Gastroesophageal sphincter (tissue), 4 donors: ENCODE data around the gene NRL. TPM values are rescaled to one million over a fixed set of nuclear protein-coding genes. Genes with fewer than 3 reads are reported as not detected.

Source experiments
- ATAC-seq: fragments of 150-250 bp; one replicate; pipeline ENCODE4 v1.9.1; 2016; ENCODE audit warnings: mild to moderate bottlenecking, moderate library complexity
- H3K27ac ChIP-seq, 4 donors: fragments of 200-600 bp; sonication (generic) in 3 of 4; 1 replicate in 3 of 4; 2 replicates in 1 of 4; pipeline ENCODE4 v1.5.1; 2016 to 2019
- H3K27me3 ChIP-seq: fragments of 200-600 bp; sonication (generic); one replicate; pipeline ENCODE4 v1.5.1; 2019
- H3K36me3 ChIP-seq, 2 donors: fragments of 200-600 bp; sonication (generic); one replicate each; pipeline ENCODE4 v1.5.1; 2019; ENCODE audit warnings: control low read depth in 1 of 2
- H3K4me1 ChIP-seq, 3 donors: fragments of 200-600 bp; sonication (generic); 1 replicate in 2 of 3; 2 replicates in 1 of 3; pipeline ENCODE4 v1.5.1; 2016 to 2019; ENCODE audit warnings: control low read depth in 2 of 3
- H3K4me3 ChIP-seq, 2 donors: fragments of 200-600 bp; sonication (generic); one replicate each; pipeline ENCODE4 v1.5.1; 2019; ENCODE audit warnings: mild to moderate bottlenecking in 1 of 2, moderate library complexity in 1 of 2
- H3K9me3 ChIP-seq, 3 donors: fragments of 200-600 bp; sonication (generic); one replicate each; pipeline ENCODE4 v1.5.1; 2017 to 2019; ENCODE audit warnings: control low read depth in 2 of 3
- EP300 ChIP-seq: sonication (generic); formaldehyde crosslinking; IDR thresholded peaks from one replicate; pipeline ENCODE4 v1.6.1; 2017; ENCODE audit warnings: antibody characterized with exemption, mild to moderate bottlenecking
- POLR2A ChIP-seq, 2 donors: fragments of 450-650 bp; IDR thresholded peaks; one replicate each; pipeline ENCODE4 v1.6.1; 2017; ENCODE audit warnings: antibody characterized with exemption in 2 of 2, mild to moderate bottlenecking in 2 of 2, moderate library complexity in 1 of 2
- POLR2AphosphoS5 ChIP-seq: sonication (generic); formaldehyde crosslinking; IDR thresholded peaks from one replicate; pipeline ENCODE4 v1.6.1; 2017; ENCODE audit warnings: antibody characterized with exemption
- WGBS, 2 donors: methylation state at CpG; one replicate each; pipeline ENCODE4 v1.1.5; 2018; ENCODE audit warnings: low coverage in 1 of 2; 5-methylcytosine and 5-hydroxymethylcytosine counted together
- total RNA-seq, 4 donors: library from RNA; depleted of rRNA; stranded (reverse); fragments of >200 nt; gene quantifications; one replicate each; pipeline ENCODE4 v1.1.0, GENCODE V29; 2016
- TF ChIP-seq, protein P1 (sequence below), 4 experiments: fragments of 200-600 bp in 2 of 4; fragments of 450-650 bp in 2 of 4; sonication (generic) in 1 of 4; IDR thresholded peaks; one replicate each; pipeline ENCODE4 v1.5.1; 2017 to 2019; ENCODE audit warnings: antibody characterized with exemption in 4 of 4, mild to moderate bottlenecking in 2 of 4, moderate library complexity in 2 of 4

NRL gene
- total RNA-seq, 4 donors from 2014 or later = 0.81 to 10.4 (median 5.0) TPM; not detected in 1

GRCh38 chr14:24087004-24087403 is 27.7 kb downstream of the NRL start:
- H3K27ac ChIP-seq = no peak overlapping the region
- H3K27me3 ChIP-seq = no peaks in the 10 kb centered on the region
- no peak overlapping the region for H3K4me3 ChIP-seq
- TF ChIP-seq POLR2AphosphoS5 = no peak
- no peak for TF ChIP-seq POLR2A (IDR thresholded peaks at IDR 0.05)
- no peak for TF ChIP-seq EP300
- TF ChIP-seq, protein P1, sequence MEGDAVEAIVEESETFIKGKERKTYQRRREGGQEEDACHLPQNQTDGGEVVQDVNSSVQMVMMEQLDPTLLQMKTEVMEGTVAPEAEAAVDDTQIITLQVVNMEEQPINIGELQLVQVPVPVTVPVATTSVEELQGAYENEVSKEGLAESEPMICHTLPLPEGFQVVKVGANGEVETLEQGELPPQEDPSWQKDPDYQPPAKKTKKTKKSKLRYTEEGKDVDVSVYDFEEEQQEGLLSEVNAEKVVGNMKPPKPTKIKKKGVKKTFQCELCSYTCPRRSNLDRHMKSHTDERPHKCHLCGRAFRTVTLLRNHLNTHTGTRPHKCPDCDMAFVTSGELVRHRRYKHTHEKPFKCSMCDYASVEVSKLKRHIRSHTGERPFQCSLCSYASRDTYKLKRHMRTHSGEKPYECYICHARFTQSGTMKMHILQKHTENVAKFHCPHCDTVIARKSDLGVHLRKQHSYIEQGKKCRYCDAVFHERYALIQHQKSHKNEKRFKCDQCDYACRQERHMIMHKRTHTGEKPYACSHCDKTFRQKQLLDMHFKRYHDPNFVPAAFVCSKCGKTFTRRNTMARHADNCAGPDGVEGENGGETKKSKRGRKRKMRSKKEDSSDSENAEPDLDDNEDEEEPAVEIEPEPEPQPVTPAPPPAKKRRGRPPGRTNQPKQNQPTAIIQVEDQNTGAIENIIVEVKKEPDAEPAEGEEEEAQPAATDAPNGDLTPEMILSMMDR (IDR thresholded peaks at IDR 0.05) = no peak
- WGBS, 2 donors = 65 to 100% methylated on average over 1 of the region's 1 CpG
- peaks cover 0 to under 1% (median 0%) of the 10 kb centered on the region in 3 donors for H3K4me1 ChIP-seq
- H3K9me3 ChIP-seq = no peaks in the 10 kb centered on the region
- no peaks in the 10 kb centered on the region for H3K36me3 ChIP-seq
- ATAC-seq = no peak

GRCh38 chr14:24086193-24086955 is 28.4 kb downstream of the NRL start:
- no peak overlapping the region for H3K27ac ChIP-seq
- H3K9me3 ChIP-seq = no peaks in the 10 kb centered on the region
- no peak overlapping the region for H3K4me3 ChIP-seq
- TF ChIP-seq EP300 = no peak
- TF ChIP-seq POLR2A (IDR thresholded peaks at IDR 0.05) = no peak
- TF ChIP-seq POLR2AphosphoS5 = no peak
- TF ChIP-seq, protein P1 (IDR thresholded peaks at IDR 0.05) = no peak
- no peak for ATAC-seq
- H3K36me3 ChIP-seq = no peaks in the 10 kb centered on the region
- WGBS, 2 donors = 100% methylated on average over 1 of the region's 3 CpGs; no CpG with 5 or more reads in 1 of the 2 donors
- no peaks in the 10 kb centered on the region for H3K27me3 ChIP-seq
- H3K4me1 ChIP-seq = peaks cover 0 to 7% (median 0%) of the 10 kb centered on the region in 3 donors

DNA sequence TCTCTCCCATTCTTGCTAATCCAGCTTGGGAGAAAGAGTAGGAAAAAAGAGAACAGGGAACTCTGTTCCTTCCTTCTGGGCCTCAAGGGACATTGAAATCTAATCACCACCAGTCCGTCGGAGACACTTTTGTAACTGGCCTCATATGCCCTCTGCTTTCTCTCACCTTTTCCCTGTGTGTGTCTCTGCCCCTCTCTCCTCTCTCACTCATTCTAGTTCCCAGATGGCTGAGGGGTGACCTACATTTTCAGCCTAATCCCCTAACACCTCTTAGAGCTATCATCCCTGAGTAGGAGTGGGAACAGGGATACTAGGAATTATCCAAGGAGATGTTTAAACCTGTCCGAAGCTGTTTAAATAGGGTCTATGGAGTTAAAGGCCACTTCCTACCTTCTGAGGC is 29.5 kb downstream of the NRL start:
- no peak overlapping the region for H3K27ac ChIP-seq
- no peak for ATAC-seq
- TF ChIP-seq EP300 (no peak), POLR2AphosphoS5 (no peak)
- 86 to 93% methylated on average over 3 of the region's 3 CpGs for WGBS, 2 donors
- H3K36me3 ChIP-seq = no peaks in the 10 kb centered on the region
- H3K27me3 ChIP-seq = no peaks in the 10 kb centered on the region
- H3K4me1 ChIP-seq = peaks cover 0 to 18% (median 0%) of the 10 kb centered on the region in 3 donors
- no peaks in the 10 kb centered on the region for H3K9me3 ChIP-seq
- H3K4me3 ChIP-seq = no peak overlapping the region

DNA sequence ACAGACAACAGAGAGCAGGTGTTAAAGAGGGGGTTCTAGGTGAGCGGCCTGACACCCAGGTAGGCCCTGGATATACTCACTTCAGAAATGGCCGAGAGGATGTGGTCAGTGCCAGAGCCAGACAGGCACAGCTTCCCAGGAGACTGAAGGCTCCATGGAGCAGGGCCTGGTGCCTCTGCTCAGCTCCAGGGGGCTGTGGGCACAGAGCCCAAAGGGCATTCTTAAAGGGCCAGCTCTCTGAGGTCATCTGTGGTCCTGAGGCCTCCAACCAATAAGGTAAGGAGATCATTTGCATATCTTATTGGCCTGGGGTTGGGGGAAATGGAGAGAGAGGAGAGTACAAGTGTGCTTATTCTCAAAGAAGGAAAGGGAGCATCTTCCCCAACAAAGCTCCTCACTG is 30.3 kb downstream of the NRL start:
- H3K27ac ChIP-seq = no peak overlapping the region
- ATAC-seq = no peak
- WGBS, 2 donors = no CpG with 5 or more reads among the region's 2 CpGs
- no peak for TF ChIP-seq EP300
- TF ChIP-seq POLR2A (IDR thresholded peaks at IDR 0.05) = no peak
- TF ChIP-seq POLR2AphosphoS5 = no peak
- TF ChIP-seq, protein P1 (IDR thresholded peaks at IDR 0.05) = no peak
- no peaks in the 10 kb centered on the region for H3K27me3 ChIP-seq
- H3K4me1 ChIP-seq = peaks cover 0 to 18% (median 0%) of the 10 kb centered on the region in 3 donors
- H3K4me3 ChIP-seq = no peak overlapping the region
- H3K9me3 ChIP-seq = no peaks in the 10 kb centered on the region
- no peaks in the 10 kb centered on the region for H3K36me3 ChIP-seq

- 89% methylated on average over 3 of the region's 3 CpGs for WGBS, 2 donors
- Histone ChIP-seq H3K27me3 (no peaks in the 10 kb centered on the region), H3K9me3 (no peaks in the 10 kb centered on the region), H3K36me3 (no peaks in the 10 kb centered on the region), H3K4me1 (peaks cover 0 to 18% (median 0%) of the 10 kb centered on the region in 3 donors), H3K27ac (no peak overlapping the region), H3K4me3 (no peak overlapping the region)
- no peak for ATAC-seq
- TF ChIP-seq POLR2A (IDR thresholded peaks at IDR 0.05) (no peak), EP300 (no peak), POLR2AphosphoS5 (no peak)
- TF ChIP-seq, protein P1 (IDR thresholded peaks at IDR 0.05) = no peak
Measured at GRCh38 chr14:24083462-24083861, 31.3 kb downstream of the NRL start.
